Stimulated activated CD8-positive, alpha-beta memory T cell treated with anti-CD3 and anti-CD28 coated beads, Interleukin-4, amount 100 ng/mL, for 24 hours (primary cell): ENCODE measurements around the gene OCLN.
"Not testable (repeated sequence)": the region's sequence is repeated elsewhere in the genome, so short reads cannot be mapped to it uniquely, and the experiment has no call there.

Experiments
- DNase-seq: peaks from one replicate; pipeline ENCODE4 v3.0.0-alpha.2; 2020; ENCODE audit warnings: low read depth

Gene OCLN

DNA sequence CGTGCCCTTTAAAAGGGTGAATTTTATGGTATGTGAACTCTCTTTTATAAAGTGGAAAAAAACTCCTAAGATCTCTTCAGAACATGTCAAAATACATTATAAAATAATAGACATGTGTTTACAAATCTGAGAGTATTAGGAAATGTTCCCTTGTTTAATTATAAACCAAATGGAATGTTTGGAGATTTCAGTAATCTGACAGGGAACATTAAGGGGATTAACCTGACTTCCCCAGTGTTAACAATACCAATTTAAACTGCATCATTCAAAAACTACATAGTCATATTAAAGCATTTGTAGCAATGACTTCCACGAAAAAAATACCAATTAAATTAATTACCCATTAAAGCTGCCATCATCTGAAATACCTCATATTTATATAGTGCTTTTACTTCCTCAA lies 1.6 kb upstream of the OCLN start:
- DNase-seq: no peak

DNA sequence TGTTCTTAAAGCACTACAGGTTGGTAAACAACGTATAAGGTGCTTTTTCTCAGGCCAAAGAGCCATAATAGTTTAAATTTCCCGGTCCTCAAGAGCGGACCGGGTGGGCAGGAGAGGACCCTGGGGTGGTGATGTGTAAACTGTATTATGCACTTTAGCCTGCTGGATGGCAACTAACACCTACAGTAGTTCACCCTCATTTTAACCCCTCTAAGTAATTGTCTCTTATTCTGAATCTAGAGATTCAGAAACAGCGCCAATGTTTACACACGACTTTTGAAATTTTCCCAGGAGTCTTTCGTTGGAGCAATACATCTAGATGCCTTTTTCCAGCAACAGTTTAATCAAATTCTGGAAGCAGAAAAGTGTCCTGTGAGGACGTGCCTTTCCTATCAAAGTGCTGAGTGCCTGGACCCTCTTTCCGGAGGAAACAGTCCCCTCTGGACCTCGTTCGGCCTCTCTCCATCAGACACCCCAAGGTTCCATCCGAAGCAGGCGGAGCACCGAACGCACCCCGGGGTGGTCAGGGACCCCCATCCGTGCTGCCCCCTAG lies 676 bp upstream of the OCLN start:
- no peak for DNase-seq

DNA sequence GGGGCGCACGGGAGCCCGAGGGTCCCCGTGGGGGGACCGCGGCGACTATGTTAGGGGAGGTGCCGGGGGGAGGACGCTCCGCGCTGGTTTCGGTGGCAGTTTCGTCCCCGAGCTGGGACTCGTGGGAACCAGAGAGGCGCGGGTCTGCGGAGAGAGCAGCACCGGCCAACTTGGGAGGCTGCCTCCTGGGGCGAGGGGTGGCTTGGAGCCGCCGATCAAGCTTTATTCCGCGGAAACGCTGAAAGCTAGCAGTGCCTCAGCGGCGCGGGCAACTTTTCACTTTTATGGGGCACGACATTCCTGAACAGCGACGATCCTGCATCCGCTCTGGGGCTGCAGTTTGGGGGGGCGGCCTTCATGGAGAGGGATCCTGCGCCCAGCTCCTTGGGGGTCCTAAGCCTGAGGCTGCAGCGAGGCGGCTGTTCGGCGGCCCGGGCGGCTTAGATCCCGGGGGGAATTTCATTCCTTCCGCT lies 369 bp downstream of the OCLN start:
- no peak for DNase-seq

DNA sequence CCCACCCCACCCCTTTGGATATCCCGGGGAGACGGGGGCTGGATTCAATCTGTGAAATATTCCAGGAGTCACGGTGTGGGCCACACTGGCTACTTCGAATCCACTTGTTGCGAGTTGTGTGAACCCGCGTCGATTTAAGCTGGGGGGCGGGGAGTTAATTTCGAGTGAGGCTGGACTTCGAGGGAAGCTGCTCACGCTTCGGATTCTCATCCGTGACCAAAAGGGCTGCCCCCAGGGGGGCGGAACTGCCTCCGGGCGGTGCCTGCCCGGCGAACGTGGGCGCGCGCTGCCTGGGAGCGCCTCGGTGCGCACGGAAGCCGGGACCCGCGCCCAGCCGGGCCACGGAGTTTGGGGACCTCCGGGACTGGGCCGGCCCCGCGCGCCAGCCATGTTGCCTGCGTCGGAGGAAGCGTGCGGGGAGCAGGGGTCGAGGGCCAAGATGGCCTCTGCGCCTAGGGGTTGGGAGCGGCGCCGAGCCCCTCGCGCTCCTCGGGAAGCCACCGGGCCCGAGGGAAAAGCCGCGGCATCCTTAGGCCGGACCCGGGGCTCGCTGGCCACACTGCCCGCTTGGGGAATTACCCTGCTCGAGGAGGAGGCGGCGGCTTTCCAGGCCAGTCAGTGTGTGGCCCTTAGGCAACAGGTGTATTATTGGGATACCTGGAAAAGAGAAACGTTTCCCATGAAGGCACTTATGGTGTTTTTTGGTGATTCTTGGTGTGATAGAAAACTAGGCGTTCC lies 975 bp downstream of the OCLN start:
- DNase-seq: no peak

DNA sequence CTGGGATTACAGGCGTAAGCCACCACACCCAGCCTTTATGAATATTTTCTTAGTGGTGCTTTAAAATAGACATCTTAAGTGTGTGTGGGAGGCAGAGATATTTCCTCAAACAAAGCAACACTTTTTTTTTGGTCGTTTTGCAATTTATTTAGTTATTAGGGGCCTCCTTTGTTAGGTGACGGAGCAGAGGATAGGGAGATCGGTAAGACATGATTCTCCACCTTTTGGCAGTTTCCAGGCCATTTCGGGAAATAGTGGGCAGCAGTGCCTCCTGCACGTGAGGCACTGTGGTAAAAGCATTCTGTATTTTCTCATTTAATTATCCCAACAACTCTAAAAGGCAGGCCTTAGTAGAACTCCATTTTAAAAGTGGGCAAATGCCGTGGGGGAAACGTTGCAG lies 1.9 kb downstream of the OCLN start:
- no peak for DNase-seq

DNA sequence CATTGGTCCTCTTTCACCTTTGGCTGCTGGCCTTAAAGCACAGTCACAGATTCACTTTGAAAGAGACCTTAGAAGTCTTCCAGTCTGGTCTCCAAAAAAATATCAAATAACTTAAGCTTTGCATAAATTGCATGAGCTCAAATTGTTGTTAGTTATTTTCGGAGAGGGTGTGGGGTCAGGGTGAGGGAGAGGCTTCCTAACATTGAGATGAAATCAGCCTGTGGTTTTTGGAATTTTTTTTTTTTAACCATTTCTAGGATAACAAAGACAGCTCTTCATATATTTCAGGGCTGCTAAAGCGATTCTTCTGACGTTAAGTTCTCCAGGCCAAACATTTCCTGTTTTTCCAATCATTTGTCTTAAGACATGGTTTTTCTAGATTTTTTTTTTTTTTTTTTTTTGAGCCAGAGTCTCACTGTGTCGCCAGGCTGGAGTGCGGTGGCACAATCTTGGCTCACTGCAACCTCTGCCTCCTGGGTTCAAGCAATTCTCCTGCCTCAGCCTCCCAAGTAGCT lies 4.5 kb downstream of the OCLN start:
- no peak for DNase-seq

DNA sequence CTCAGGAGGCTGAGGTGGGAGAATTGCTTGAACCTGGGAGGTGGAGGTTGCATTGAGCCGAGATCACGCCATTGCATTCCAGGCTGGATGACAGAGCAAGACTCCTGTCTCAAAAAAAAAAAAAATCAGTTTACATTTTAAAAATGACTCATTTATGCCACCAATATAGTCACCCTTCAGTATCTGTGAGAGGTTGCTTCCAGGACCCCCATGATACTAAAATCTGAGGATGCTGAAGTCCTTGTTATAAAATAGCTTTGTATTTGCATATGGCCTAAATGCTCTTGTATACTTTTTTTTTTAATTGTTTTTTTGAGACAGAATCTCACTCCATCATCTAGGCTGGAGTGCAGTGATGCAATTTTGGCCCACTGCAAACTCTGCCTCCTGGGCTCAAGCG lies 5.8 kb downstream of the OCLN start:
- no peak for DNase-seq

DNA sequence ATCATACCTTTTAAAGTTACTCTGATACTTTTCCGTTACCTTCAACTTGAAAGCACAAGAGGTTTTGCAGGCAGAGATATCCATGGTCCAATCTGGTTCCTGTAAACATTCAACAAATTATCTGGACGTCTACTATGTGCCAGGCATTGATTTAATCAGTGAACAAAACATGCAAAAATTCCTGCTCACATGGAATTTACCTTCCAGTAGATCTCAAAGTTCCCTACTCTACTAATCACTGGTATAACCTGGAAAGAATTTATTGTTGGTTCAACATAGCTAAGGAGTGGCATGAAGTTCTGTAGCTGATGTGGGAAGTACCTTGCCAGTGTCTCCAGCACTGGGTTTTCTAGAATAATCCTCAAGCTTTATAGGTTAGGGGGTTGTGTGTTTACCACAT lies 9.8 kb downstream of the OCLN start:
- DNase-seq: no peak

DNA sequence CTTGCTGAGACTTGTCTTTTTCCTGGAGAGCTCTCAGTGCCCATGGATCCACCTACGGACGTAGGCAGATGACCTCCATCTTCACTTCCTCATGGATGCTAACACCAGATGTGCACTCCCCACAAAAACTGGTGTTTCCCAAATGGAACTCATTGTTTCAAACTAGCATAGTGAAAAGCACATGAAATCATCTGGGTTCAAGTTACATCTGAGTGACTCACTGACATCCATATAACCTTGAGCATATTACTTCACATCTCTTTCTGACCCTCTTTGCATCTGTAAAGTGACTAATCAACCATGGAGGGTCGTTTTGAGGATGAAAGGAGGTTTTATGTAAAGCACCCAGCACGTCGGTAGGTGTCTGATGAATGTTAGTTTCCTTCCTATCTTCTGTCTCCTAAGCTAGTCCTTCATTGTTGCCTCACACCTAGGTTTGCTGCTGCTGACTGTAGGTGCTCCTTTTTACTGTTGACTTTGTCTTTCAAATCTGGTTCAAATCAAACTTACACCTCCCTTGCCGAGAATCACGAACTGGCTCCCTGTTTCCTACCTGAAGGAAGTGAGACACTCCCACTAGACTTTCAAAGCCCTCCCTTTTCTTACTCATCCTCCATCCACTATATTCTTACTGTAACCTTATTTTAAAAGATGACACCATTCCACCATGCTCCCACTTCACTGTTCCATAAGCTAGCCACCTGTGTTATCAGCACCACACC lies 10.3 kb downstream of the OCLN start:
- DNase-seq: no peak

DNA sequence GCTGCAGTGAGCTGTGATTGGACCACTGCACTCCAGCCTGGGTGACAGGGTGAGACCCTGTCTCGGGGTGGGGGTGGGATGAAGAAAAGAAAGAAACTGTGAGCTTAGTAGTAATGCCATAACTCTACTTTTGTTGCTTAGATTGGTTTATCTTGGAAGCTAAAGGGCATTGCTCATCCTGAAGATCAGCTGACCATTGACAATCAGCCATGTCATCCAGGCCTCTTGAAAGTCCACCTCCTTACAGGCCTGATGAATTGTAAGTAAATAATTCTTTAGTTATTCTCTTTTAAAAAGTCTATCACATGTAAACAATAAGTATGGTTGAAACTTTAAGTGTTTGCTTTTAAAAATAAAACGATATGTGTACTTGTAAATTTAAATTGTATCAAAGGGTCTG lies 11.4 kb downstream of the OCLN start:
- DNase-seq: no peak

DNA sequence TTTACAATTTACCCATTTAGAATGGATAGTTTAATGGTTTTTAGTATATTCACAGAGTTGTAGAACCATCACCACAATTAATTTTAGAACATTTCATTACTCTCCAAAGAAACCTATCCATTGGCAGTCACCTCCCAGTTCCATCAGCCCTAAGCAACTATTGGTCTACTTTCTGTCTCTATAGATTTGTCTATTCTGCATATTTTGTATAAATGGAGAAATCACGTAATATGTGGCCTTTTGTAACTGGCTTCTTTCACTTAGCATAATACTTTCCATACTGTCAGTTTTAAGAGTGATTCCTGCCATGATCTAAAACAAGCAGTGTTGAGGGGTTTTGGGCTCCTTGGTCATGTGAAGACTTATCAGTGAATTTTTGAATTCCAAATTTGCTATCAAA lies 12.7 kb downstream of the OCLN start:
- DNase-seq: no peak

DNA sequence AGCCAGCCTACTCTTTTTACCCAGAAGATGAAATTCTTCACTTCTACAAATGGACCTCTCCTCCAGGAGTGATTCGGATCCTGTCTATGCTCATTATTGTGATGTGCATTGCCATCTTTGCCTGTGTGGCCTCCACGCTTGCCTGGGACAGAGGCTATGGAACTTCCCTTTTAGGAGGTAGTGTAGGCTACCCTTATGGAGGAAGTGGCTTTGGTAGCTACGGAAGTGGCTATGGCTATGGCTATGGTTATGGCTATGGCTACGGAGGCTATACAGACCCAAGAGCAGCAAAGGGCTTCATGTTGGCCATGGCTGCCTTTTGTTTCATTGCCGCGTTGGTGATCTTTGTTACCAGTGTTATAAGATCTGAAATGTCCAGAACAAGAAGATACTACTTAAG lies 16.6 kb downstream of the OCLN start:
- DNase-seq: no peak

DNA sequence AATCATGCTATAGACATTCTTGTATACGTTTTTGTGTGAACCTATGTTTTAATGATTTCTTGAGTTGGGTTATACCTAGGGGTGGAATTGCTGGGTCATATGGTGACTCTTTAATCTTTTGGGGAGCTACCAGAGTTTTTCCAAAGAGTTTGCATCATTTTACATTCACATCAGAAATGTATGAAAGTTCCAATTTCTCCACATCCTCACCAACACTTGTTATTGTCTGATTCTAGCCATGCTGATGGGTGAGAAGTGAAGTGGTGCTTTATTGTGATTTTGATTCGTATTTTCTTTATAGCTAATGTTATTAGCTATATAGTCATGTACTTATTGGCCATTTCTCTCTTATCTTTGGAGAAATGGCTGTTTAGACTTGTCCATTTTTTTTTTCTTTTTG lies 18.1 kb downstream of the OCLN start:
- no peak for DNase-seq

DNA sequence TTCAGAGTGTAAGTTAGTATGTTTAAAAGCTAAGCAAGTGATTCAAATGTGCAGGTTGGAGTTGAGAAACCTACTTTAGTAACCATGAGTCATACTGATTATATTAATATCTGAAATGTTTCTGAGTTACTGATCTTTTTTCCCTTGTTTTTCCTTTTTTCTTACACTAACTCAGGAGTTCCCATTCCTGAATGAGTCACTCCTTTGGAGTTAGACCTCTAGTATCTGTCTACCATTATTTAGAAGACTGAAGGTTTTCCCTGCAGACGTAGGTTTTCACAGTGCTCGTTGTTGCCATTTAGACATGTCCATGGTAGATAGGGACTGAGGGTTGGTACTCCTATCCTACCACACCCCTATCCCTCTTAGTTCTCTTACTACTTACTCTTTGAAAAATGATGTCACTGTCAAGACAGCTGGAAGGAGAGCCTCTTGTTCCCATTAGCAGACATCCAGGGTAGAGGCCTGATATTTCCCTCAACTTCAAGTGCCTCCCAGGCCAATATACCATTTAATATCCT lies 20.2 kb downstream of the OCLN start:
- DNase-seq: no peak

DNA sequence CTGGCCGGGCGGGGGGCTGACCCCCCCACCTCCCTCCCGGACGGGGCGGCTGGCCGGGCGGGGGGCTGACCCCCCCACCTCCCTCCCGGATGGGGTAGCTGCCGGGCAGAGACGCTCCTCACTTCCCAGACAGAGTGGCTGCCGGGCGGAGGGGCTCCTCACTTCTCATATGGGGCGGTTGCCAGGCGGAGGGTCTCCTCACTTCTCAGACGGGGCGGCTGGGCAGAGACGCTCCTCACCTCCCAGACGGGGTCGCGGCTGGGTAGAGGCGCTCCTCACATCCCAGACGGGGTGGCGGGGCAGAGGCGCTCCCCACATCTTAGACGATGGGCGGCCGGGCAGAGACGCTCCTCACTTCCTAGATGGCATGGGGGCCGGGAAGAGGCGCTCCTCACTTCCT lies 23.0 kb downstream of the OCLN start:
- not testable (repeated sequence) for DNase-seq

DNA sequence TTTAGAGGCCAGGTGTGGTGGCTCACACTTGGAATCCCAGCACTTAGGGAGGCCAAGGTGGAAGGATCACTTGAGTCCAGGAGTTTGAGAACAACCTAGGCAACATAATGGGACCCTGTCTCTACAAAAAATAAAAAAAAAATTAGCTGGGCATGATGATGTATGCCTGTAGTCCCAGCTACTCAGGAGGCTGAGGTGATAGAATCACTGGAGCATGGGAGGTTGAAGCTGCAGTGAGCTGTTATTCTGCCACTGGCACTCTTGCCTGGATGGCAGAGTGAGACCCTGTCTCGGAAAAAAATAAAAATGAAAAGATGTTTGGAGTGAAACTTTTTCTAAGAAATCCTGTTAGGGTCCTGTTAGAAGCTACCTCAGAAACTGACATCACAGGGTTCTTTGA lies 24.2 kb downstream of the OCLN start:
- no peak for DNase-seq

DNA sequence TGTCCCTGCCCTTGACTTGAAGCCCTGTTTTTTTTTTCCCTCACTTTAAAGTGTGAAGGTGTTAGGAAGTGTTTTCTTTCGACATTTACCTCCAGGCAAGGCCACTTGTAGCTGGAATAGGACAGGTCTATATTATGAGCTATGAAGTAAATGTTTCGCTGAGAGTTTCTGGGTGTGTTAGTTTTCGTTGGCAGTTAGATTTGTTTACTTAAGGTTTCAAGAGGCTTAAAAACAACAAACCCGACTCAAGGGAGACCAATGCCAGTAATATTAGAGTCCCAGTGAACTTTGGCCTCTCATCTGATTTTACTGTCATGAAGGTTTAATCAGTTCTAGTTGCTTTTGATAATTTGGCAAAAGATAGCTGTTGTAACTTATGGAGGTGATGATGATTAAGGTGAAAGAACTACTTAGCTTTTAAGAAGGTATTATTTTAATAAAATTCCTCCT lies 25.2 kb downstream of the OCLN start:
- no peak for DNase-seq

DNA sequence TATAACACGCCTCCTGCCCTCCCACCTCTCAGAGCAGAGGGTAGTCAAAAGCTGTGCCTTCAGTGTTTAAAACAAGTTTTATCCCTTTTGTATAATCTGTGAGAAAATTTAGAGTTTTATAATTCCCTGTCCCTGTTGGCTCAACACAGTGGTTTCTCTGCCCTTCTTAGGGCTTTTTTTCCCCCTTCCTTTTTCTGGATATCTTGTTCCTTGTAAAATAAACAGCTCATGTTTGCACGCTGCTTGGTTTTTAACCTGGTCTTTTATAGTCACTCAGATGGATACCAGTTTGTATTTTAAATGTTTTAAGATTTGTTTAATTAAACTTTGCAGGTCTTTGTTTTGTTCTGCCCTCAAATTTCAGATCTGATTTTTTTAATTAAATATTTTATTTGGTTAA lies 26.7 kb downstream of the OCLN start:
- no peak for DNase-seq

DNA sequence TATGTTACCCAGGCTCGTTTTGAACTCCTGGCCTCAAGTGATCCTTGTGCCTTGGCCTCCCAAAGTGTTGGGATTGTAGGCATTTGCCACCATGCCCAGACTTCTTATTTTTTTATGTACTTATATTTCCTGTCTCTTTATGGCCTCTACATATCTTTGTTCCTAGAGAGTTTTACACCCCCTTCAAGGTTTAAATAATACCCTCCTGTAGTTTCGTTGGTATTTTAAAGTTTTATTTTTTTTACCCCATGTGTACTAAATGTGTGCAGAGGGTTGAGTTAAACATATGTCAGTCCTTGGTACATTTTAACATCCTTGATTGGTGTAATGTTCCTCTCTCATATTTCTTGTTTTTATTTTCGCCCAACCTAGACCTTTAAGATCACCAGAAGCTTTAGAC lies 29.4 kb downstream of the OCLN start:
- DNase-seq: no peak

DNA sequence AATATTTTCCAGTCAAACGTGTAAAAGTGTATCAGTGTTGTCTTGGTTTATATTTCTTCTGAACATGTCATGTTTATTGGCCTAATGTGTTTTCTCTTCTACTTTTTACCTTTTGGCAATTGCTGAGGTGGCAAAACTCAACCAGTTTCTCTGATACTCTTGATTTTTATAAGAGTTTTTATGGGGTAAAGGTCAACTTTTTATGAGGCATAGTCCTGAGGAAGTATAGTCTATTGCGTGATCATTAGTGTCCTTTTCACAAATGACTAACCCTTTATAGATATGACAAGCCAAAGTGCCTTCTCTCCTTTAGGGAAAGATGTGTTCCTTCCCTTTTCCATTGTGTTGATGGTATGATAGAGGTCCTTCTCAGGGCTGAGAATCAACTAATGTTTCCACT lies 32.9 kb downstream of the OCLN start:
- DNase-seq: no peak

DNA sequence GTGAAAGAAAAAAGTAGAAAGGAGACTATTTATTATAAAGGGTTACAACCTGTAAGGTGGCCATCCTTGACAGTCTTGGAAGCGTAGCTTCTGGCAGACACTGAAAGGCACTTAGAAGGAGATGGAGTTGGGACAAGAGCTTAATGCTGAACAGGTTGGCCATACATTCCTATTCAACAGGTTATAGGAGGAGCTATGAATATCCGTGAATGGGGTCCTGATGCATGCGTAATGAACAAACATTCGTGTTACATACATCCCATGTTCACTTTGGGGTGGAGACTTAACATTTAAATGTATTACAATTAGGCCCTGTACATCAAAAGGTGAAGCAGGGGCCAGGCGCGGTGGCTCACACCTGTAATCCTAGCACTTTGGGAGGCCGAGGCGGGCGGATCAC lies 34.1 kb downstream of the OCLN start:
- DNase-seq: no peak

DNA sequence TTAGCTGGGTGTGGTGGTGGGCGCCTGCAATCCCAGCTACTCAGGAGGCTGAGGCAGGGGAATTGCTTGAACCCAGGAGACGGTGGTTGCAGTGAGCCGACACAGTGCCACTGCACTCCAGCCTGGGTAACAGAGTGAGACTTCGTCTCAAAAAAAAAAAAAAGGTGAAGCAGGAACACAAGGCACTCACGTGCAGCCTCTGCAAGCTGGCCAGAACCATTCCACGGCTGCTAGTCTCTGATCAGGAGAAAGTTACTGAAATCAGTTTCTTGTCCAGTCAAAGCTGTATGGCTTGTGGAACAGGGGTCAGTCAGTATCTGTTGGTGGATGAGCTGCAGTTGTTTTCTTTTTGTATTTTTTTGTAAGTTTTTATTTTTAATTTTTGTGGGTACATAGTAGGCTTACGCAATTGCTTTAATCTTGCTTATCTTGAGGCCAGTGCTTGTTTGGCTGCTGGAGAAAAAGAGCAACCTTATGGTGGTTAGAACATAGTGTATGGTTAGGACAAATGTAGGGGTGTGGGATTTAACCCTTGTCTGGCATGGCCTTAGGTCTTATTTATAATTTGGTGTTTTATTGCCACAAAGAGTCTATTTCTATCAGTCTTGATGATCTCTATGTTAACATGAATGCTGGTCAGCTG lies 34.7 kb downstream of the OCLN start:
- DNase-seq: no peak

DNA sequence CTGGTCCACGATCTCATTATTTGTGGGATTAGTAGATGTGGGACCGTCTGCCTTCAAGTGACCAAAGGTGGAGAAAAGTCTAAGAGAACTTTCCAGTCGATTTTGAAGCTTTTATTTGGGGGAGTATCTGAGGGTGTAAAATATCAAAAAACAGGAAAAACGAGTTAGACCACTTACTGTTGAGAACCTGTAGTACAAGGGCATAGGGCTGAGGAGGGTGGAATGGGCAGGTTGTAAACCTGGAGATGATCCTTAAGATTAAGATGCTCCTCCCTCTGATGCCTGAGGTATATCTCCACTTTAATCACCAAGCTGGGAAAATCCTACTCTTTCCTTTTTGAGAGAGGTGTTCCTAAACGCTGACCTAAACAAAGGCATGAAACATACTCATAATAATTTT lies 35.4 kb downstream of the OCLN start:
- no peak for DNase-seq
